ENCODE measurements around the gene CFAP251.

The CFAP251 gene

GRCh38 chr12:122046145-122046544, 127.8 kb downstream of the CFAP251 start:
- H3K4me3 ChIP-seq (ENCODE audit: low read depth, low read length): no peak overlapping the region
- no peaks in the 10 kb centered on the region for H3K9me3 ChIP-seq (ENCODE audit: control insufficient read depth, insufficient read depth, low read depth, low read length)
- no peak overlapping the region for H3K27ac ChIP-seq (ENCODE audit: extremely low read depth, low read depth, low read length)
- TF ChIP-seq ZNF48 (tag by site-specific recombination; IDR thresholded peaks at IDR 0.05): no peak
- TF ChIP-seq ZBTB49 (tag by site-specific recombination; IDR thresholded peaks at IDR 0.05; ENCODE audit: low read depth): no peak
- no peak for TF ChIP-seq MEIS1 (CRISPR knock-in tag; IDR thresholded peaks at IDR 0.05; ENCODE audit: borderline replicate concordance)
- TF ChIP-seq ZFP3 (tag by site-specific recombination; IDR thresholded peaks at IDR 0.05; ENCODE audit: low read depth): no peak
- TF ChIP-seq HOXC10 (CRISPR knock-in tag; IDR thresholded peaks at IDR 0.05): no peak
- TF ChIP-seq ZBTB21 (tag by site-specific recombination; IDR thresholded peaks at IDR 0.05): no peak
- no peak for TF ChIP-seq RBAK (tag by site-specific recombination; IDR thresholded peaks at IDR 0.05)
- TF ChIP-seq ZNF830 (tag by site-specific recombination; IDR thresholded peaks at IDR 0.05; ENCODE audit: low read depth): no peak
- no peak for TF ChIP-seq ZBTB44 (tag by site-specific recombination; IDR thresholded peaks at IDR 0.05)
- no peak for TF ChIP-seq ZNF677 (tag by site-specific recombination; IDR thresholded peaks at IDR 0.05)
- no peak for TF ChIP-seq ZNF280C (tag by site-specific recombination; IDR thresholded peaks at IDR 0.05)
- TF ChIP-seq ZNF548 (tag by site-specific recombination; IDR thresholded peaks at IDR 0.05): no peak
- TF ChIP-seq ZNF555 (tag by site-specific recombination; conservative IDR thresholded peaks at IDR 0.05): no peak
- no peak for TF ChIP-seq ZNF843 (tag by site-specific recombination; IDR thresholded peaks at IDR 0.05)
- TF ChIP-seq ZFP41 (tag by site-specific recombination; IDR thresholded peaks at IDR 0.05; ENCODE audit: borderline replicate concordance): no peak
- no peak for TF ChIP-seq YY2 (tag by site-specific recombination; IDR thresholded peaks at IDR 0.05)
- ChIA-PET CTCF (interaction anchor here (1.2 kb wide), 1 partner anchor 18 kb away, joined by 3 read pairs; no protein-coding TSS in a partner anchor), POLR2A (interaction anchor here (0.6 to 1.2 kb wide), 2 partner anchors 15 to 163 kb away, joined by 4 to 7 read pairs; no protein-coding TSS in a partner anchor)
- peaks cover 45 to 55% of the 10 kb centered on the region in 2 experiments; a peak in 2 of 3 replicates for H3K36me3 ChIP-seq (ENCODE audit: control insufficient read depth in 2 of 2, insufficient read depth in 1 of 2, low read length in 2 of 2)
- H3K4me1 ChIP-seq (ENCODE audit: control insufficient read depth, insufficient read depth, low read length): no peaks in the 10 kb centered on the region

GRCh38 chr12:122048151-122048550, 129.8 kb downstream of the CFAP251 start:
- no peak overlapping the region for H3K27ac ChIP-seq (ENCODE audit: extremely low read depth, low read depth, low read length)
- H3K4me3 ChIP-seq (ENCODE audit: low read depth, low read length): no peak overlapping the region
- ChIA-PET POLR2A (no interaction called here), CTCF (interaction anchor here (0.6 to 1.0 kb wide), 5 partner anchors 15 to 132 kb away, joined by 3 to 5 read pairs (median 3); no protein-coding TSS in a partner anchor)
- peaks cover 40 to 45% of the 10 kb centered on the region in 2 experiments; a peak in 2 of 3 replicates for H3K36me3 ChIP-seq (ENCODE audit: control insufficient read depth in 2 of 2, insufficient read depth in 1 of 2, low read length in 2 of 2)
- no peaks in the 10 kb centered on the region for H3K9me3 ChIP-seq (ENCODE audit: control insufficient read depth, insufficient read depth, low read depth, low read length)
- no peak for TF ChIP-seq ELK4 (IDR thresholded peaks at IDR 0.05; ENCODE audit: borderline replicate concordance, low read depth, low read length)
- no peaks in the 10 kb centered on the region for H3K4me1 ChIP-seq (ENCODE audit: control insufficient read depth, insufficient read depth, low read length)
